Measurements from ENCODE around the gene OGFOD3. TPM values are rescaled to one million over a fixed set of nuclear protein-coding genes. Genes with fewer than 3 reads are reported as not detected.
"Not testable (repeated sequence)": the region's sequence is repeated elsewhere in the genome, so short reads cannot be mapped to it uniquely, and the experiment has no call there.

Gene OGFOD3
- polyA plus RNA-seq, 2 of the 4 experiments (the other 2 are of a cell fraction), result 15.2 to 19.8 TPM

- not testable (repeated sequence) for FAIRE-seq
- peak overlapping the region in 1 of 2 experiments; percentile 70; a peak in 2 of 6 replicates for H3K27ac ChIP-seq
Observed at GRCh38 chr17:82359451-82360074, 58.8 kb downstream of the OGFOD3 start.

GRCh38 chr17:82358465-82359350 is 59.7 kb downstream of the OGFOD3 start, which contains the start of gene TEX19:
TSS of gene TEX19 (plus strand) at chr17:82359247. CDS start at chr17:82362151, 2,904 bp downstream.
- no peak within 1 kb of the TSS for H3K4me3 ChIP-seq
- FAIRE-seq (no peak), ATAC-seq (peak; percentile 40 to 58; a peak in 5 of 6 replicates), DNase-seq (ENCODE audit: low read depth in 1 of 2, low spot score in 1 of 2) (peak; percentile 54 to 70)
- peak within 1 kb of the TSS; percentile 45 for H3K4me2 ChIP-seq
- 70% methylated on average over 21 of the region's 21 CpGs for WGBS (ENCODE audit: missing lambda C conversion rate)
- ChIA-PET CTCF (interaction anchor here (0.8 to 5.8 kb wide), 7 partner anchors 8 to 251 kb away, joined by 3 to 44 read pairs (median 3); no protein-coding TSS in a partner anchor), POLR2A (no interaction called here)
- no peaks in the 10 kb centered on the region for H3K9me3 ChIP-seq
- peak within 1 kb of the TSS; percentile 38 to 70; a peak in 5 of 6 replicates for H3K27ac ChIP-seq
- peaks cover 18% of the 10 kb centered on the region for H3K4me1 ChIP-seq
- TF ChIP-seq ESRRA (IDR thresholded peaks at IDR 0.05; ENCODE audit: borderline replicate concordance, low read length) (no peak), SREBF2 (IDR thresholded peaks at IDR 0.05) (no peak), FOXS1 (CRISPR knock-in tag; IDR thresholded peaks at IDR 0.05) (no peak), EP300 (IDR thresholded peaks at IDR 0.05) (no peak), KDM1A (IDR thresholded peaks at IDR 0.05; ENCODE audit: low read depth) (no peak), EHMT2 (IDR thresholded peaks at IDR 0.05; ENCODE audit: low read depth) (no peak), RNF2 (IDR thresholded peaks at IDR 0.05; ENCODE audit: borderline replicate concordance, low read depth) (no peak), PHF8 (IDR thresholded peaks at IDR 0.05; ENCODE audit: borderline replicate concordance, low read depth) (no peak), NR3C1 (IDR thresholded peaks at IDR 0.05) (no peak), MAFK (IDR thresholded peaks at IDR 0.05; ENCODE audit: partially characterized antibody) (peak; percentile 97), RFX5 (IDR thresholded peaks at IDR 0.05) (no peak), MAX (IDR thresholded peaks at IDR 0.05) (peak; percentile 80), JUNB (IDR thresholded peaks at IDR 0.05) (no peak), FOSL2 (IDR thresholded peaks at IDR 0.05) (no peak), FOSL2 (CRISPR knock-in tag; IDR thresholded peaks at IDR 0.05) (peak; percentile 47; the same call in 1 of the 2 replicates), CHD2 (IDR thresholded peaks at IDR 0.05; ENCODE audit: low read length, partially characterized antibody) (no peak), BHLHE40 (IDR thresholded peaks at IDR 0.05; ENCODE audit: low read depth, low read length) (no peak), ZNF302 (CRISPR knock-in tag; IDR thresholded peaks at IDR 0.05) (no peak), JUN (IDR thresholded peaks at IDR 0.05) (no peak), TP53 (CRISPR knock-in tag; IDR thresholded peaks at IDR 0.05) (no peak), SMC3 (IDR thresholded peaks at IDR 0.05) (no peak), MAZ (IDR thresholded peaks at IDR 0.05; ENCODE audit: borderline replicate concordance, low read depth, low read length) (no peak), GATA3 (IDR thresholded peaks at IDR 0.05; ENCODE audit: borderline replicate concordance) (no peak), POLR2A (IDR thresholded peaks at IDR 0.05; ENCODE audit: low read length) (no peak), CHD4 (IDR thresholded peaks at IDR 0.05; ENCODE audit: borderline replicate concordance) (no peak; the same call in 1 of the 2 replicates), RAD21 (conservative IDR thresholded peaks at IDR 0.05 in 1 of 2, IDR thresholded peaks at IDR 0.05 in 1 of 2) (peak in 1 of 2 experiments; percentile 19; a peak in 1 of 5 replicates), RARB (CRISPR knock-in tag; IDR thresholded peaks at IDR 0.05) (no peak), HOXB13 (CRISPR knock-in tag; IDR thresholded peaks at IDR 0.05; ENCODE audit: low read depth) (no peak), NFE2L2 (conservative IDR thresholded peaks at IDR 0.05; ENCODE audit: low read length) (peak; percentile 88)
- TF ChIP-seq, protein P1, sequence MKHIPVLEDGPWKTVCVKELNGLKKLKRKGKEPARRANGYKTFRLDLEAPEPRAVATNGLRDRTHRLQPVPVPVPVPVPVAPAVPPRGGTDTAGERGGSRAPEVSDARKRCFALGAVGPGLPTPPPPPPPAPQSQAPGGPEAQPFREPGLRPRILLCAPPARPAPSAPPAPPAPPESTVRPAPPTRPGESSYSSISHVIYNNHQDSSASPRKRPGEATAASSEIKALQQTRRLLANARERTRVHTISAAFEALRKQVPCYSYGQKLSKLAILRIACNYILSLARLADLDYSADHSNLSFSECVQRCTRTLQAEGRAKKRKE (CRISPR knock-in tag; IDR thresholded peaks at IDR 0.05; ENCODE audit: low read depth), result no peak
- TF ChIP-seq, protein P2, sequence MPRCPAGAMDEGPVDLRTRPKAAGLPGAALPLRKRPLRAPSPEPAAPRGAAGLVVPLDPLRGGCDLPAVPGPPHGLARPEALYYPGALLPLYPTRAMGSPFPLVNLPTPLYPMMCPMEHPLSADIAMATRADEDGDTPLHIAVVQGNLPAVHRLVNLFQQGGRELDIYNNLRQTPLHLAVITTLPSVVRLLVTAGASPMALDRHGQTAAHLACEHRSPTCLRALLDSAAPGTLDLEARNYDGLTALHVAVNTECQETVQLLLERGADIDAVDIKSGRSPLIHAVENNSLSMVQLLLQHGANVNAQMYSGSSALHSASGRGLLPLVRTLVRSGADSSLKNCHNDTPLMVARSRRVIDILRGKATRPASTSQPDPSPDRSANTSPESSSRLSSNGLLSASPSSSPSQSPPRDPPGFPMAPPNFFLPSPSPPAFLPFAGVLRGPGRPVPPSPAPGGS (IDR thresholded peaks at IDR 0.05), result no peak
- TF ChIP-seq, protein P3, sequence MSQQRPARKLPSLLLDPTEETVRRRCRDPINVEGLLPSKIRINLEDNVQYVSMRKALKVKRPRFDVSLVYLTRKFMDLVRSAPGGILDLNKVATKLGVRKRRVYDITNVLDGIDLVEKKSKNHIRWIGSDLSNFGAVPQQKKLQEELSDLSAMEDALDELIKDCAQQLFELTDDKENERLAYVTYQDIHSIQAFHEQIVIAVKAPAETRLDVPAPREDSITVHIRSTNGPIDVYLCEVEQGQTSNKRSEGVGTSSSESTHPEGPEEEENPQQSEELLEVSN (IDR thresholded peaks at IDR 0.05; ENCODE audit: borderline replicate concordance, low read depth), result peak; percentile 86
- TF ChIP-seq, protein P4, sequence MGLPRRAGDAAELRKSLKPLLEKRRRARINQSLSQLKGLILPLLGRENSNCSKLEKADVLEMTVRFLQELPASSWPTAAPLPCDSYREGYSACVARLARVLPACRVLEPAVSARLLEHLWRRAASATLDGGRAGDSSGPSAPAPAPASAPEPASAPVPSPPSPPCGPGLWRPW (IDR thresholded peaks at IDR 0.05), result no peak

More at GRCh38 chr17:82359451-82360074, 58.8 kb downstream of the OGFOD3 start:
- ATAC-seq; H3K9me3 ChIP-seq; DNase-seq (ENCODE audit: low read depth in 1 of 2, low spot score in 1 of 2); H3K4me3 ChIP-seq; POLR2A ChIA-PET; H3K4me2 ChIP-seq: not testable (repeated sequence)
- TF ChIP-seq CHD4 (IDR thresholded peaks at IDR 0.05; ENCODE audit: borderline replicate concordance), result peak; percentile 81; the same call in 1 of the 2 replicates
- 0% methylated on average over 1 of the region's 1 CpG for WGBS (ENCODE audit: missing lambda C conversion rate)
- CTCF ChIA-PET, result interaction anchor here (1.0 kb wide), 1 partner anchor 9 kb away, joined by 4 read pairs; no protein-coding TSS in a partner anchor
- H3K4me1 ChIP-seq, result peaks cover 17% of the 10 kb centered on the region
